K562 (cell line): ENCODE data around the gene CDK9. TPM values are rescaled to one million over a fixed set of nuclear protein-coding genes. Genes with fewer than 3 reads are reported as not detected.

Experiments used
- ARHGAP35 ChIP-seq: fragments of 450-650 bp; IDR thresholded peaks from 2 replicates; pipeline ENCODE4 v1.6.1; 2018; ENCODE audit not compliant: partially characterized antibody
- BRD9 ChIP-seq: fragments of 450-650 bp; IDR thresholded peaks from 2 replicates; pipeline ENCODE4 v1.6.1; 2018; ENCODE audit warnings: low read depth; ENCODE audit not compliant: partially characterized antibody
- CSDE1 ChIP-seq, 2 experiments: fragments of 450-650 bp; IDR thresholded peaks; 2 replicates each; pipeline ENCODE4 v1.6.1; 2016; ENCODE audit warnings: mild to moderate bottlenecking in 1 of 2
- ESRRA ChIP-seq: fragments of 450-650 bp; IDR thresholded peaks from 2 replicates; pipeline ENCODE4 v1.6.1; 2014; ENCODE audit warnings: low read depth, mild to moderate bottlenecking, moderate library complexity, borderline replicate concordance
- ETS2 ChIP-seq: IDR thresholded peaks from 2 replicates; pipeline ENCODE4 v1.6.1; 2016; ENCODE audit warnings: borderline replicate concordance, missing genetic modification characterization, mild to moderate bottlenecking, moderate library complexity, missing compliant biosample characterization; ENCODE audit not compliant: poor library complexity, severe bottlenecking
- FOXA1 ChIP-seq: fragments of 450-650 bp; IDR thresholded peaks from 2 replicates; pipeline ENCODE4 v1.6.1; 2016; ENCODE audit warnings: mild to moderate bottlenecking, borderline replicate concordance
- GABPB2 ChIP-seq: fragments of 250-450 bp; sonication (Bioruptor Pico); conservative IDR thresholded peaks from 2 replicates; pipeline ENCODE4 v1.5.1; 2021; ENCODE audit warnings: mild to moderate bottlenecking
- GATAD2B ChIP-seq: fragments of 450-650 bp; IDR thresholded peaks from 2 replicates; pipeline ENCODE4 v1.6.1; 2017; ENCODE audit warnings: mild to moderate bottlenecking, borderline replicate concordance
- HDGF ChIP-seq: fragments of 450-650 bp; IDR thresholded peaks from 2 replicates; pipeline ENCODE4 v1.6.1; 2016
- KLF16 ChIP-seq: IDR thresholded peaks from 2 replicates; pipeline ENCODE4 v1.6.1; 2016; ENCODE audit warnings: antibody characterized with exemption
- MAFK ChIP-seq: IDR thresholded peaks from 2 replicates; pipeline ENCODE4 v1.6.1; 2011; ENCODE audit warnings: low read length, improper control_type of control experiment
- NFYB ChIP-seq: IDR thresholded peaks from 2 replicates; pipeline ENCODE4 v1.6.1; 2011; ENCODE audit warnings: mild to moderate bottlenecking, moderate library complexity; ENCODE audit not compliant: insufficient read length; ENCODE audit errors: extremely low read depth
- RAD51 ChIP-seq: fragments of 450-650 bp; IDR thresholded peaks from 2 replicates; pipeline ENCODE4 v1.7.1; 2016; ENCODE audit warnings: low read depth, mild to moderate bottlenecking, borderline replicate concordance
- SREBF2 ChIP-seq: sonication (generic); formaldehyde crosslinking; IDR thresholded peaks from 2 replicates; pipeline ENCODE4 v1.4.0; 2020; ENCODE audit warnings: mild to moderate bottlenecking, missing genetic modification reagents
- TFAM ChIP-seq: fragments of 250-450 bp; sonication (Bioruptor Pico); conservative IDR thresholded peaks from 2 replicates; pipeline ENCODE4 v1.5.0; 2021; ENCODE audit warnings: mild to moderate bottlenecking, moderate library complexity
- ZNF24 ChIP-seq: fragments of 450-650 bp; IDR thresholded peaks from 2 replicates; pipeline ENCODE4 v1.6.1; 2016
- ZNF347 ChIP-seq: fragments of 450-650 bp; formaldehyde crosslinking; IDR thresholded peaks from 2 replicates; pipeline ENCODE4 v1.4.0; 2020; ENCODE audit warnings: low read depth, mild to moderate bottlenecking, moderate library complexity
- ZNF354B ChIP-seq: fragments of 250-450 bp; sonication (Bioruptor Pico); IDR thresholded peaks from 2 replicates; pipeline ENCODE4 v1.4.0; 2020
- polyA plus RNA-seq, 8 experiments: library from polyadenylated mRNA; depleted of rRNA in 4 of 8; stranded (reverse) in 5 of 8; unstranded in 3 of 8; fragments of >200 nt; fragmentation: Nextera tagmentation in 2 of 8; fragmentation: Illumina TruSeq in 1 of 8; extraction: Ambion mirVana in 2 of 8; extraction: Trizol in 1 of 8; gene quantifications; 2 replicates each; pipeline versions ENCODE4 v1.2.1 to v1.2.3, GENCODE V29; 2011 to 2014; ENCODE audit warnings: inconsistent platforms in 1 of 8, missing spikeins in 1 of 8
- total RNA-seq, 7 experiments: library from RNA; depleted of rRNA in 6 of 7; stranded (reverse); fragments of >200 nt in 6 of 7; fragmentation: Illumina TruSeq in 2 of 7; extraction: Trizol in 2 of 7; gene quantifications; 2 replicates each; pipeline versions ENCODE4 v1.2.1 to v1.2.3, GENCODE V29; 2011 to 2021; ENCODE audit warnings: low replicate concordance in 1 of 7
- TF ChIP-seq, protein P1 (sequence below): conservative IDR thresholded peaks from 2 replicates; pipeline ENCODE4 v1.6.1; 2011; ENCODE audit warnings: low read depth, mild to moderate bottlenecking, low read length; ENCODE audit not compliant: control insufficient read depth
- TF ChIP-seq, protein P2 (sequence below): fragments of 250-450 bp; sonication (Bioruptor Pico); IDR thresholded peaks from 2 replicates; pipeline ENCODE4 v1.5.0; 2021
- TF ChIP-seq, protein P3 (sequence below): fragments of 450-650 bp; formaldehyde crosslinking; IDR thresholded peaks from 2 replicates; pipeline ENCODE4 v1.4.0; 2020; ENCODE audit warnings: mild to moderate bottlenecking
- TF ChIP-seq, protein P4 (sequence below): fragments of 250-450 bp; sonication (Bioruptor Pico); IDR thresholded peaks from 2 replicates; pipeline ENCODE4 v1.8.0; 2022; ENCODE audit warnings: moderate library complexity, mild to moderate bottlenecking, inconsistent platforms
- TF ChIP-seq, protein P5 (sequence below): sonication (generic); formaldehyde crosslinking; IDR thresholded peaks from 2 replicates; pipeline ENCODE4 v1.8.1; 2023; ENCODE audit warnings: mild to moderate bottlenecking, missing genetic modification reagents

CDK9 gene
- total and polyA plus RNA-seq, 9 of the 15 experiments (the other 6 are each of a cell fraction or from before 2014, with no cell fraction given): 4.2 to 78.6 (median 33.0) TPM

DNA sequence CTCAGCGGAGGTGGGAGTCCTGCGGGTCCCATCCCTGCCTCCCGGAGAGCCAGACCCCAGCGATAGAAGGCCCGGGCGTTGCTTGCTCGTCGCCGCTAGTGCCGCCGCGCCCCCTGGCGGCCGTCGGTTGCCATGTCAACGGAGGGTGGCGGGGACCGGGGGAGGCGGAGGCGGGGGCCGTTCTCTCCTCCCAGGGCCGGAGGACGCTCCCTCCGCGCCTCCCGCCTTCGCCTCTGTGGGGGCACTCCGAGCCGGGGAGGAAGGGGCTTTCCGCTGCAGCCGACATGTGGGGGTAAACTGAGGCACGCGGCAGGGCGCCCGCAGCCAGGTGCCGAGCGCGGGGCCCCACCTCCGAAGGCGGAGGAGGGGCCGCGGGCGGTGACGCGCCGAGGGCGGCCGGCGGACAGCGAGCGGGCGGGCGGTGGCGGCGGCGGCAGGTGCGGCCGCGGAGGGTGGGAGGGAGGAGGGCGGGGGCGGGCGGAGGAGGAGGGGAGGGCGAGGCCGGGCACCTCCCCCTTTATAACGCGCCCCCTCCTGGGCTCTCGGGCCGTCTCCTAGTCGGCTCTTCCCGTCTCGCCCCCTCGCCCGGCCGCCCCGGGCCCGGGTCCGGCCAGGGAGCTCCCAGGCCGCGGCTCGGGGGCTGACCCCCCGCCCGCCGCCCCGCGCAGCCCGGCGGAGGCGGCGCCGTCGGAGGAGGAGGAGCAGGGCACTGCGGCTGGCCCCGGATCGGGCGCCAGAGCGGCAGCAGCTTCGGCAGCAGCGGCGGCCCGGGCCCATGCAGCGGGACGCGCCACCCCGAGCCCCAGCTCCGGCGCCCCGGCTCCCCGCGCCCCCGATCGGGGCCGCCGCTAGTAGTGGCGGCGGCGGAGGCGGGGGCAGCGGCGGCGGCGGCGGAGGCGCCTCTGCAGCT, 556 bp upstream of the CDK9 start (continued):
- TF ChIP-seq, protein P1, sequence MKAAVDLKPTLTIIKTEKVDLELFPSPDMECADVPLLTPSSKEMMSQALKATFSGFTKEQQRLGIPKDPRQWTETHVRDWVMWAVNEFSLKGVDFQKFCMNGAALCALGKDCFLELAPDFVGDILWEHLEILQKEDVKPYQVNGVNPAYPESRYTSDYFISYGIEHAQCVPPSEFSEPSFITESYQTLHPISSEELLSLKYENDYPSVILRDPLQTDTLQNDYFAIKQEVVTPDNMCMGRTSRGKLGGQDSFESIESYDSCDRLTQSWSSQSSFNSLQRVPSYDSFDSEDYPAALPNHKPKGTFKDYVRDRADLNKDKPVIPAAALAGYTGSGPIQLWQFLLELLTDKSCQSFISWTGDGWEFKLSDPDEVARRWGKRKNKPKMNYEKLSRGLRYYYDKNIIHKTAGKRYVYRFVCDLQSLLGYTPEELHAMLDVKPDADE: no peak; the same call in 1 of the 2 replicates
- TF ChIP-seq, protein P2, sequence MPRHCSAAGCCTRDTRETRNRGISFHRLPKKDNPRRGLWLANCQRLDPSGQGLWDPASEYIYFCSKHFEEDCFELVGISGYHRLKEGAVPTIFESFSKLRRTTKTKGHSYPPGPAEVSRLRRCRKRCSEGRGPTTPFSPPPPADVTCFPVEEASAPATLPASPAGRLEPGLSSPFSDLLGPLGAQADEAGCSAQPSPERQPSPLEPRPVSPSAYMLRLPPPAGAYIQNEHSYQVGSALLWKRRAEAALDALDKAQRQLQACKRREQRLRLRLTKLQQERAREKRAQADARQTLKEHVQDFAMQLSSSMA (CRISPR knock-in tag): no peak
- TF ChIP-seq MAFK (no peak), TFAM (CRISPR knock-in tag) (no peak), ARHGAP35 (no peak), NFYB (no peak), HDGF (no peak), GABPB2 (CRISPR knock-in tag) (no peak), GATAD2B (no peak), CSDE1 (IDR thresholded peaks at IDR 0.05) (no peak), ZNF354B (no peak), ZNF24 (no peak), BRD9 (no peak), RAD51 (no peak), FOXA1 (no peak), ETS2 (tag) (no peak), SREBF2 (CRISPR knock-in tag) (no peak), ESRRA (no peak), KLF16 (0 out of 2 replicates have a peak, but pooled peaks have one; percentile 7), ZNF347 (CRISPR knock-in tag) (no peak)
- TF ChIP-seq, protein P3, sequence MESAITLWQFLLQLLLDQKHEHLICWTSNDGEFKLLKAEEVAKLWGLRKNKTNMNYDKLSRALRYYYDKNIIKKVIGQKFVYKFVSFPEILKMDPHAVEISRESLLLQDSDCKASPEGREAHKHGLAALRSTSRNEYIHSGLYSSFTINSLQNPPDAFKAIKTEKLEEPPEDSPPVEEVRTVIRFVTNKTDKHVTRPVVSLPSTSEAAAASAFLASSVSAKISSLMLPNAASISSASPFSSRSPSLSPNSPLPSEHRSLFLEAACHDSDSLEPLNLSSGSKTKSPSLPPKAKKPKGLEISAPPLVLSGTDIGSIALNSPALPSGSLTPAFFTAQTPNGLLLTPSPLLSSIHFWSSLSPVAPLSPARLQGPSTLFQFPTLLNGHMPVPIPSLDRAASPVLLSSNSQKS: no peak
- TF ChIP-seq, protein P4, sequence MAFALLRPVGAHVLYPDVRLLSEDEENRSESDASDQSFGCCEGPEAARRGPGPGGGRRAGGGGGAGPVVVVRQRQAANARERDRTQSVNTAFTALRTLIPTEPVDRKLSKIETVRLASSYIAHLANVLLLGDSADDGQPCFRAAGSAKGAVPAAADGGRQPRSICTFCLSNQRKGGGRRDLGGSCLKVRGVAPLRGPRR (CRISPR knock-in tag): no peak
- TF ChIP-seq, protein P5, sequence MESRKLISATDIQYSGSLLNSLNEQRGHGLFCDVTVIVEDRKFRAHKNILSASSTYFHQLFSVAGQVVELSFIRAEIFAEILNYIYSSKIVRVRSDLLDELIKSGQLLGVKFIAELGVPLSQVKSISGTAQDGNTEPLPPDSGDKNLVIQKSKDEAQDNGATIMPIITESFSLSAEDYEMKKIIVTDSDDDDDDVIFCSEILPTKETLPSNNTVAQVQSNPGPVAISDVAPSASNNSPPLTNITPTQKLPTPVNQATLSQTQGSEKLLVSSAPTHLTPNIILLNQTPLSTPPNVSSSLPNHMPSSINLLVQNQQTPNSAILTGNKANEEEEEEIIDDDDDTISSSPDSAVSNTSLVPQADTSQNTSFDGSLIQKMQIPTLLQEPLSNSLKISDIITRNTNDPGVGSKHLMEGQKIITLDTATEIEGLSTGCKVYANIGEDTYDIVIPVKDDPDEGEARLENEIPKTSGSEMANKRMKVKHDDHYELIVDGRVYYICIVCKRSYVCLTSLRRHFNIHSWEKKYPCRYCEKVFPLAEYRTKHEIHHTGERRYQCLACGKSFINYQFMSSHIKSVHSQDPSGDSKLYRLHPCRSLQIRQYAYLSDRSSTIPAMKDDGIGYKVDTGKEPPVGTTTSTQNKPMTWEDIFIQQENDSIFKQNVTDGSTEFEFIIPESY (CRISPR knock-in tag): no peak
